GM12891 (cell line): ENCODE results near the gene DMKN.

Source experiments
- PAX5 ChIP-seq: IDR thresholded peaks from 2 replicates; pipeline ENCODE4 v1.6.1; 2011; ENCODE audit warnings: low read length, moderate library complexity, mild to moderate bottlenecking; ENCODE audit not compliant: insufficient read depth, severe bottlenecking
- POLR2A ChIP-seq: IDR thresholded peaks from 2 replicates; pipeline ENCODE4 v1.6.1; 2011; ENCODE audit warnings: low read depth, low read length, control low read depth
- POLR2AphosphoS5 ChIP-seq: IDR thresholded peaks from 2 replicates; pipeline ENCODE4 v1.6.1; 2011; ENCODE audit warnings: low read depth, low read length, control low read depth
- POU2F2 ChIP-seq: IDR thresholded peaks from 2 replicates; pipeline ENCODE4 v1.6.1; 2011; ENCODE audit warnings: low read depth, mild to moderate bottlenecking, control low read depth, low read length, moderate library complexity
- SPI1 ChIP-seq: IDR thresholded peaks from 2 replicates; pipeline ENCODE4 v1.6.1; 2011; ENCODE audit warnings: low read depth, low read length, control low read depth
- TAF1 ChIP-seq: IDR thresholded peaks from 2 replicates; pipeline ENCODE4 v1.6.1; 2011; ENCODE audit warnings: low read depth, low read length, control low read depth

DNA sequence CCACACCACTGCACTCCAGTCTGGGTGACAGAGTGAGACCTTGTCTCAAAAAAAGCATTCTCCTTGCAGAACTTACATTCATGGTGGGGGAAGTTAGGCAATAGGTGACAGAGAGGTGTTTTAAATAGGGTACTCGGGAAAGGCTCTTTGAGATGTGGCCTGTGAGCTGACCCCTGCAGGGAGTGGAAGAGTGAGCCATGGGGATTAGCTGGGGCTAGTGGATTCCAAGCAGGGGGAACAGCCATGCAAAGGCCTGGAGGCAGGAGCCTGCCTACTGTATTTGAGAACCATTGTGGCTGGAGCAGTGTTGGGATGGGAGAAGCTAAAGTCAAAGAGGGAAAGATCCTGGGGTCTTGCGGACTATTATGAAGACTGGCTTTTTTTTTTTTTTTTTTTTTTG lies 3.9 kb upstream of the DMKN start:
- TF ChIP-seq TAF1 (no peak), POLR2A (no peak), POLR2AphosphoS5 (no peak), SPI1 (no peak), POU2F2 (no peak), PAX5 (no peak)
